Smooth muscle cell (in vitro differentiated cells): ENCODE results near the gene LMF1. TPM values are rescaled to one million over a fixed set of nuclear protein-coding genes. Genes with fewer than 3 reads are reported as not detected.

ENCODE experiments used
- DNase-seq: peaks from one replicate; lab custom pipeline; 2025; ENCODE audit not compliant: unreplicated experiment; lab: John Stamatoyannopoulos, UW
- H2AFZ ChIP-seq: fragments of 200-600 bp; sonication (generic); 2 replicates; pipeline ENCODE4 v1.6.0; 2016; ENCODE audit warnings: antibody characterized with exemption, low read depth, mild to moderate bottlenecking
- H3F3A ChIP-seq: fragments of 200-600 bp; sonication (generic); 2 replicates; pipeline ENCODE4 v1.6.0; 2017; ENCODE audit warnings: antibody characterized with exemption, low read depth
- H3K27ac ChIP-seq: fragments of 200-600 bp; sonication (generic); 2 replicates; pipeline ENCODE4 v1.5.1; 2016; ENCODE audit warnings: low read depth, mild to moderate bottlenecking
- H3K27me3 ChIP-seq: fragments of 200-600 bp; sonication (generic); 2 replicates; pipeline ENCODE4 v1.6.1; 2016; ENCODE audit warnings: low read depth, mild to moderate bottlenecking
- H3K36me3 ChIP-seq: fragments of 200-600 bp; sonication (generic); 2 replicates; pipeline ENCODE4 v1.5.1; 2016; ENCODE audit warnings: low read depth
- H3K4me1 ChIP-seq: fragments of 200-600 bp; sonication (generic); 2 replicates; pipeline ENCODE4 v1.5.1; 2016; ENCODE audit warnings: low read depth
- H3K4me2 ChIP-seq: fragments of 200-600 bp; sonication (generic); 2 replicates; pipeline ENCODE4 v1.6.0; 2016; ENCODE audit warnings: mild to moderate bottlenecking
- H3K4me3 ChIP-seq: fragments of 200-600 bp; sonication (generic); 2 replicates; pipeline ENCODE4 v1.5.1; 2016; ENCODE audit warnings: mild to moderate bottlenecking
- H3K79me2 ChIP-seq: fragments of 200-600 bp; sonication (generic); 2 replicates; pipeline ENCODE4 v1.6.0; 2016; ENCODE audit warnings: low read depth, mild to moderate bottlenecking
- H3K9ac ChIP-seq: fragments of 200-600 bp; sonication (generic); 2 replicates; pipeline ENCODE4 v1.6.0; 2016; ENCODE audit warnings: low read depth
- H3K9me3 ChIP-seq: fragments of 200-600 bp; sonication (generic); replicated peaks from 2 replicates; pipeline ENCODE4 v1.5.1; 2016; ENCODE audit warnings: low read depth
- H4K20me1 ChIP-seq: fragments of 200-600 bp; sonication (generic); 2 replicates; pipeline ENCODE4 v1.6.0; 2016; ENCODE audit warnings: low read depth
- CTCF ChIP-seq: fragments of 200-600 bp; sonication (generic); IDR thresholded peaks from 2 replicates; pipeline ENCODE4 v1.5.1; 2017; ENCODE audit warnings: borderline replicate concordance, mild to moderate bottlenecking, antibody characterized with exemption; ENCODE audit not compliant: insufficient read depth, poor library complexity, severe bottlenecking
- WGBS: methylation state at CpG from one replicate; pipeline ENCODE4 v1.1.7; 2016; ENCODE audit warnings: low lambda C conversion rate; 5-methylcytosine and 5-hydroxymethylcytosine counted together
- polyA plus RNA-seq: library from polyadenylated mRNA; unstranded; fragments of >200 nt; fragmentation: Nextera tagmentation; extraction: Ambion mirVana; gene quantifications from 2 replicates; pipeline ENCODE4 v1.2.1, GENCODE V29; 2016
- total RNA-seq: library from RNA; depleted of rRNA; stranded (reverse); fragments of >200 nt; gene quantifications from 2 replicates; pipeline ENCODE4 v1.2.3, GENCODE V29; 2014

LMF1 gene
- total and polyA plus RNA-seq, 2 experiments from 2014 or later, result 25.3 to 29.8 TPM

- Histone ChIP-seq H3K4me1 (no peaks in the 10 kb centered on the region), H3K79me2 (no peaks in the 10 kb centered on the region), H3F3A (no peaks in the 10 kb centered on the region), H2AFZ (no peak overlapping the region), H3K36me3 (no peaks in the 10 kb centered on the region), H3K27me3 (no peaks in the 10 kb centered on the region), H3K4me2 (no peak overlapping the region), H3K9me3 (no peaks in the 10 kb centered on the region), H4K20me1 (no peaks in the 10 kb centered on the region), H3K9ac (no peak overlapping the region), H3K4me3 (no peak overlapping the region), H3K27ac (no peak overlapping the region)
- TF ChIP-seq CTCF, result no peak
- 87% methylated on average over 10 of the region's 10 CpGs for WGBS
- DNase-seq, result no peak
Measured at GRCh38 chr16:847151-847550, 123.6 kb downstream of the LMF1 start.

GRCh38 chr16:845351-845745 is 125.4 kb downstream of the LMF1 start:
- Histone ChIP-seq H3K4me3 (no peak overlapping the region), H3K79me2 (no peaks in the 10 kb centered on the region), H3K27me3 (no peaks in the 10 kb centered on the region), H3F3A (no peaks in the 10 kb centered on the region), H3K4me2 (no peak overlapping the region), H2AFZ (no peak overlapping the region), H3K4me1 (no peaks in the 10 kb centered on the region), H3K9ac (no peak overlapping the region), H3K36me3 (no peaks in the 10 kb centered on the region), H4K20me1 (no peaks in the 10 kb centered on the region), H3K9me3 (no peaks in the 10 kb centered on the region), H3K27ac (no peak overlapping the region)
- no peak for DNase-seq
- 87% methylated on average over 26 of the region's 26 CpGs for WGBS
- TF ChIP-seq CTCF, result no peak

- H3K9ac ChIP-seq, result no peak overlapping the region
- no peaks in the 10 kb centered on the region for H3K9me3 ChIP-seq
- no peaks in the 10 kb centered on the region for H4K20me1 ChIP-seq
- H3K27me3 ChIP-seq, result no peaks in the 10 kb centered on the region
- 95% methylated on average over 48 of the region's 48 CpGs for WGBS
- no peaks in the 10 kb centered on the region for H3K36me3 ChIP-seq
- no peak overlapping the region for H2AFZ ChIP-seq
- H3K4me1 ChIP-seq, result no peaks in the 10 kb centered on the region
- no peak for DNase-seq
- no peaks in the 10 kb centered on the region for H3F3A ChIP-seq
- H3K79me2 ChIP-seq, result no peaks in the 10 kb centered on the region
- no peak for TF ChIP-seq CTCF
- no peak overlapping the region for H3K4me2 ChIP-seq
- no peak overlapping the region for H3K4me3 ChIP-seq
- no peak overlapping the region for H3K27ac ChIP-seq
Measured at GRCh38 chr16:844638-845350, 126.0 kb downstream of the LMF1 start.

GRCh38 chr16:843771-844170 is 127.0 kb downstream of the LMF1 start:
- WGBS, result 93% methylated on average over 17 of the region's 20 CpGs
- H3F3A ChIP-seq, result no peaks in the 10 kb centered on the region
- DNase-seq, result no peak
- no peaks in the 10 kb centered on the region for H3K36me3 ChIP-seq
- TF ChIP-seq CTCF, result no peak
- no peak overlapping the region for H3K27ac ChIP-seq
- H3K4me2 ChIP-seq, result no peak overlapping the region
- H3K4me1 ChIP-seq, result no peaks in the 10 kb centered on the region
- no peak overlapping the region for H3K4me3 ChIP-seq
- no peak overlapping the region for H3K9ac ChIP-seq
- no peaks in the 10 kb centered on the region for H3K79me2 ChIP-seq
- no peak overlapping the region for H2AFZ ChIP-seq
- no peaks in the 10 kb centered on the region for H4K20me1 ChIP-seq
- no peaks in the 10 kb centered on the region for H3K27me3 ChIP-seq
- H3K9me3 ChIP-seq, result no peaks in the 10 kb centered on the region
